ENCODE data around the gene PNPLA5. TPM values are rescaled to one million over a fixed set of nuclear protein-coding genes. Genes with fewer than 3 reads are reported as not detected.

Gene PNPLA5
- total and polyA plus RNA-seq, 2 donors (not counting 1 experiment from before 2014, with no cell fraction given) = 0.33 TPM; not detected in 1

DNA sequence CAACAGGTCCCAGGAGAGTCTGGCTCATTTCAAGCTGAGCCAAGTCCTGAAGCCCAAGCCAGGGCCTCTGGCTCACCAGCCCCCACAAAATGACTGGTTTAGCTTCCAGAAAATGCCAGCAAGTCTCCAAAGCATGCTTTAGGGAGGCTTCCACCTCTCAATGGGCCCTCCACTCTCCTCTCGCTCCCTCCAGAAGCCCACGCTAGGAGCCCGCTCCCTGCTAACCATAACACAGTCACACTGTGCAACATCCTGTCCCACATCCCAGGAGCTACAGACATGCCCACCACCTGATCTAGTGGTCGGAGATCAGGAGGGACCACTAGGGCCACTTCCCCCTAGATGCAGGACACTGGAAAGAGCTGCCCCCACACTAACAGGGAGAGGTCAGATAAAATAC lies 36.4 kb downstream of the PNPLA5 start:
- no peak for DNase-seq (ENCODE audit: low read depth in 2 of 2)
- H3K9ac ChIP-seq (ENCODE audit: insufficient read depth, low read length) = no peak overlapping the region

GRCh38 chr22:43854786-43855271 lies 37.0 kb downstream of the PNPLA5 start:
- Histone ChIP-seq H3K4me2 (ENCODE audit: extremely low read depth, insufficient read depth, low read length) (no peak overlapping the region), H2AFZ (ENCODE audit: low read length) (no peak overlapping the region), H3K27ac (ENCODE audit: insufficient read depth, low read length) (no peak overlapping the region), H3K79me2 (ENCODE audit: control insufficient read depth, insufficient read depth, low read length) (no peaks in the 10 kb centered on the region), H3K9me3 (ENCODE audit: control insufficient read depth, insufficient read depth, low read depth, low read length) (no peaks in the 10 kb centered on the region), H3K4me3 (replicated peaks in 1 of 4; ENCODE audit: control extremely low read depth in 1 of 4, insufficient read depth in 1 of 4, low read depth in 3 of 4, low read length in 4 of 4) (no peak overlapping the region), H3K4me1 (ENCODE audit: control insufficient read depth, extremely low read depth, insufficient read depth, low read length) (no peaks in the 10 kb centered on the region), H3K36me3 (ENCODE audit: control insufficient read depth, insufficient read depth, low read length) (no peaks in the 10 kb centered on the region), H3K27me3 (ENCODE audit: control insufficient read depth, insufficient read depth, low read length) (peaks cover 15% of the 10 kb centered on the region), H4K20me1 (ENCODE audit: control insufficient read depth, extremely low read depth, insufficient read depth, low read length) (no peaks in the 10 kb centered on the region), H3K9ac (ENCODE audit: insufficient read depth, low read length) (no peak overlapping the region)
- no peak for DNase-seq (ENCODE audit: low read depth in 2 of 2)
- TF ChIP-seq EZH2 (IDR thresholded peaks at IDR 0.05; ENCODE audit: low read length, missing control alignments) = no peak
- TF ChIP-seq CTCF (conservative IDR thresholded peaks at IDR 0.05 in 1 of 2, IDR thresholded peaks at IDR 0.05 in 1 of 2; ENCODE audit: low read depth in 1 of 2, low read length in 2 of 2) = no peak

More for the DNA sequence above, 36.4 kb downstream of the PNPLA5 start:
- no peak overlapping the region for H3K4me2 ChIP-seq (ENCODE audit: extremely low read depth, insufficient read depth, low read length)
- no peaks in the 10 kb centered on the region for H3K4me1 ChIP-seq (ENCODE audit: control insufficient read depth, extremely low read depth, insufficient read depth, low read length)
- TF ChIP-seq EZH2 (IDR thresholded peaks at IDR 0.05; ENCODE audit: low read length, missing control alignments) = no peak
- TF ChIP-seq CTCF (conservative IDR thresholded peaks at IDR 0.05 in 1 of 2, IDR thresholded peaks at IDR 0.05 in 1 of 2; ENCODE audit: low read depth in 1 of 2, low read length in 2 of 2) = no peak
- H3K27me3 ChIP-seq (ENCODE audit: control insufficient read depth, insufficient read depth, low read length) = peaks cover 13% of the 10 kb centered on the region
- no peak overlapping the region for H3K4me3 ChIP-seq (replicated peaks in 1 of 4; ENCODE audit: control extremely low read depth in 1 of 4, insufficient read depth in 1 of 4, low read depth in 3 of 4, low read length in 4 of 4)
- H3K36me3 ChIP-seq (ENCODE audit: control insufficient read depth, insufficient read depth, low read length) = no peaks in the 10 kb centered on the region
- no peak overlapping the region for H2AFZ ChIP-seq (ENCODE audit: low read length)
- H4K20me1 ChIP-seq (ENCODE audit: control insufficient read depth, extremely low read depth, insufficient read depth, low read length) = no peaks in the 10 kb centered on the region
- H3K9me3 ChIP-seq (ENCODE audit: control insufficient read depth, insufficient read depth, low read depth, low read length) = no peaks in the 10 kb centered on the region
- no peaks in the 10 kb centered on the region for H3K79me2 ChIP-seq (ENCODE audit: control insufficient read depth, insufficient read depth, low read length)
- no peak overlapping the region for H3K27ac ChIP-seq (ENCODE audit: insufficient read depth, low read length)

GRCh38 chr22:43854121-43854785 lies 37.6 kb downstream of the PNPLA5 start:
- H3K9ac ChIP-seq (ENCODE audit: insufficient read depth, low read length) = no peak overlapping the region
- H4K20me1 ChIP-seq (ENCODE audit: control insufficient read depth, extremely low read depth, insufficient read depth, low read length) = no peaks in the 10 kb centered on the region
- no peaks in the 10 kb centered on the region for H3K36me3 ChIP-seq (ENCODE audit: control insufficient read depth, insufficient read depth, low read length)
- H3K4me1 ChIP-seq (ENCODE audit: control insufficient read depth, extremely low read depth, insufficient read depth, low read length) = no peaks in the 10 kb centered on the region
- no peak overlapping the region for H3K4me3 ChIP-seq (replicated peaks in 1 of 4; ENCODE audit: control extremely low read depth in 1 of 4, insufficient read depth in 1 of 4, low read depth in 3 of 4, low read length in 4 of 4)
- no peak overlapping the region for H3K4me2 ChIP-seq (ENCODE audit: extremely low read depth, insufficient read depth, low read length)
- DNase-seq (ENCODE audit: low read depth in 2 of 2) = no peak
- H3K9me3 ChIP-seq (ENCODE audit: control insufficient read depth, insufficient read depth, low read depth, low read length) = no peaks in the 10 kb centered on the region
- H3K79me2 ChIP-seq (ENCODE audit: control insufficient read depth, insufficient read depth, low read length) = no peaks in the 10 kb centered on the region
- peaks cover 17% of the 10 kb centered on the region for H3K27me3 ChIP-seq (ENCODE audit: control insufficient read depth, insufficient read depth, low read length)
- H2AFZ ChIP-seq (ENCODE audit: low read length) = no peak overlapping the region
- no peak overlapping the region for H3K27ac ChIP-seq (ENCODE audit: insufficient read depth, low read length)
- TF ChIP-seq EZH2 (IDR thresholded peaks at IDR 0.05; ENCODE audit: low read length, missing control alignments) (no peak), CTCF (conservative IDR thresholded peaks at IDR 0.05 in 1 of 2, IDR thresholded peaks at IDR 0.05 in 1 of 2; ENCODE audit: low read depth in 1 of 2, low read length in 2 of 2) (no peak)

All from fibroblast of lung (primary cell).